Stimulated activated effector memory CD8-positive, alpha-beta T cell treated with anti-CD3 and anti-CD28 coated beads, Interleukin-12 subunit alpha, Interleukin-12 subunit beta, amount 100 ng/mL, for 72 hours (primary cell): ENCODE results near the gene SOX12.
"Not testable (repeated sequence)": the region's sequence is repeated elsewhere in the genome, so short reads cannot be mapped to it uniquely, and the experiment has no call there.

ENCODE experiments used
- ATAC-seq: fragments of 150-1000 bp; cut with Tn5 transposase; 2 replicates; pipeline ENCODE4 v1.10.0; 2021
- DNase-seq, 2 donors: peaks; one replicate each; pipeline ENCODE4 v3.0.0; 2021 to 2022; ENCODE audit warnings: low spot score in 2 of 2
- H3K27ac Mint-ChIP-seq: one replicate; pipeline ENCODE4 v1.8.0; 2022; ENCODE audit warnings: mild to moderate bottlenecking, mixed read lengths
- H3K36me3 Mint-ChIP-seq: one replicate; pipeline ENCODE4 v1.8.0; 2022; ENCODE audit warnings: mild to moderate bottlenecking, mixed read lengths
- H3K4me1 Mint-ChIP-seq: one replicate; pipeline ENCODE4 v1.8.0; 2022; ENCODE audit warnings: mixed read lengths
- H3K4me3 Mint-ChIP-seq: one replicate; pipeline ENCODE4 v1.8.0; 2022; ENCODE audit warnings: mild to moderate bottlenecking, mixed read lengths
- H3K9me3 Mint-ChIP-seq: one replicate; pipeline ENCODE4 v1.8.0; 2022; ENCODE audit warnings: mixed read lengths

SOX12 gene

DNA sequence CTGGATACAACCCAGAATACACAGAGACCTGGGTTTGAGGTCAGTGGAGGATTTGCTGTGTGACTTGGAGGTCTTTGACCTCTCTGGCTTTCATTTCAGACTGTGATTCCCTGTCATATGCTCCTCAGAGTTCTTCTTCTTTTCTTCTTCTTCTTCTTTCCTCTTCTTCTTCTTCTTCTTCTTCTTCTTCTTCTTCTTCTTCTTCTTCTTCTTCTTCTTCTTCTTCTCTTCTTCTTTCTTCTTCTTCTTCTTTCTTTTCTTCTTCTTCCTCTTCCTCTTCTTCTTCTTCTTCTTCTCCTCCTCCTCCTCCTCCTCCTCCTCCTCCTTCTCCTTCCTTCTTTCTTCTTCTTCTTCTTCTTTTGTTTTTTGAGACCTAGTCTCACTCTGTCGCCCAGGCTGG is 10.7 kb downstream of the SOX12 start:
- H3K36me3 Mint-ChIP-seq, ATAC-seq, DNase-seq, H3K4me3 Mint-ChIP-seq, H3K4me1 Mint-ChIP-seq, H3K9me3 Mint-ChIP-seq, H3K27ac Mint-ChIP-seq: not testable (repeated sequence)

GRCh38 chr20:341682-342081 is 16.3 kb downstream of the SOX12 start:
- peaks cover 3% of the 10 kb centered on the region for H3K9me3 Mint-ChIP-seq
- peak overlapping the region; percentile 21 for H3K27ac Mint-ChIP-seq
- H3K36me3 Mint-ChIP-seq = peaks cover 5% of the 10 kb centered on the region
- DNase-seq (no peak), ATAC-seq (peak; percentile 97)
- H3K4me1 Mint-ChIP-seq = peaks cover 13% of the 10 kb centered on the region
- no peak overlapping the region for H3K4me3 Mint-ChIP-seq

DNA sequence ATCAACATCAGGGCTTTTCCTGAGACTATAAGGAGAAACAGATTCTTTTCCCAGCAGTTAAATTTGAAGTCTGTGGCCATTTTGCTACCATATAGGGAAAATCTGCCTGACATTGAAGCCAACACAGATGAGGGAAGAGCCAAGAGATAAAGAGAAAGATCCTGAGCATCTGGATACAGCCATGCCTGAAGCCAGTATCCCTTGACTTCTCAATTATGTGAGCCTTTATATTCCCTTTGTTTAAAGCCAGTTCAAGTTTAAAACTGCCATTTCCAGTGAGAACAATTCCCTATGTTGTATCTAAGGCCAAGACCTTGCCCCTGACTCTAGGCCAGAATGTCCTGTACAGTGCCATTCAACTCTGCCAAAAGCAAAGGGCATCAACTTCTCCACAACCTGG is 17.8 kb downstream of the SOX12 start:
- Mint-ChIP-seq H3K4me3 (no peak overlapping the region), H3K9me3 (peaks cover 3% of the 10 kb centered on the region), H3K36me3 (peaks cover 7% of the 10 kb centered on the region), H3K27ac (no peak overlapping the region), H3K4me1 (peaks cover 16% of the 10 kb centered on the region)
- DNase-seq = no peak
- no peak for ATAC-seq

DNA sequence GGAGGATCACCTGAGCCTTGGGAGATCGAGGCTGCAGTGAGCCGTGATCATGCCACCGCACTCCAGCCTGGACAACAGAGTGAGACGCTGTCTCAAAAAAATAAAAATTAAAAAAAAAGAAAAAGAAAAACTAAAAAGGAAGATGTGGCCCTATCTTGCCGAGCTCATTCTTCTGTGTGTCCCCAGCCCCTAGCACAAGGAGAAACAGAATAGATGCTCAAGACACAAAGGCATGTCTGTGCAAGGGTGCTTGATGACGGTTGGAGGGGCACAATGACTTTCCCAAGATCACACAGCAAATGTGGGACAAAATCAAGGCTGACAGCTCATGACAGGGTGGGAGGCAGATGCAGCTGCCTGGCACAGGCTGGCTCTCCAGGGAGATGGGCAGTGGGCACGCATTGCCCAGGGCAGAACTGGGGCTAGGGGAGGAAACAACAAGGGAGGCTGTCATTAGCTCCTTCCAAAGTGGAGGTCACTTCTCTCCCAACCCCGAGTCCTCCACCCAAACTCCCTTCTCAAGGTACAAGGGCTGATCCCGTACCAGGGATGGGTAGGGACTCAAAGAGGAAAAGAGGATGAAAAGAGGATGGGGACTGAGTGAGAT is 20.8 kb downstream of the SOX12 start:
- no peak for DNase-seq
- Mint-ChIP-seq H3K27ac (peak overlapping the region; percentile 90), H3K4me3 (peak overlapping the region; percentile 78), H3K36me3 (peaks cover 11% of the 10 kb centered on the region), H3K4me1 (peaks cover 22% of the 10 kb centered on the region), H3K9me3 (peaks cover 3% of the 10 kb centered on the region)
- ATAC-seq = no peak

DNA sequence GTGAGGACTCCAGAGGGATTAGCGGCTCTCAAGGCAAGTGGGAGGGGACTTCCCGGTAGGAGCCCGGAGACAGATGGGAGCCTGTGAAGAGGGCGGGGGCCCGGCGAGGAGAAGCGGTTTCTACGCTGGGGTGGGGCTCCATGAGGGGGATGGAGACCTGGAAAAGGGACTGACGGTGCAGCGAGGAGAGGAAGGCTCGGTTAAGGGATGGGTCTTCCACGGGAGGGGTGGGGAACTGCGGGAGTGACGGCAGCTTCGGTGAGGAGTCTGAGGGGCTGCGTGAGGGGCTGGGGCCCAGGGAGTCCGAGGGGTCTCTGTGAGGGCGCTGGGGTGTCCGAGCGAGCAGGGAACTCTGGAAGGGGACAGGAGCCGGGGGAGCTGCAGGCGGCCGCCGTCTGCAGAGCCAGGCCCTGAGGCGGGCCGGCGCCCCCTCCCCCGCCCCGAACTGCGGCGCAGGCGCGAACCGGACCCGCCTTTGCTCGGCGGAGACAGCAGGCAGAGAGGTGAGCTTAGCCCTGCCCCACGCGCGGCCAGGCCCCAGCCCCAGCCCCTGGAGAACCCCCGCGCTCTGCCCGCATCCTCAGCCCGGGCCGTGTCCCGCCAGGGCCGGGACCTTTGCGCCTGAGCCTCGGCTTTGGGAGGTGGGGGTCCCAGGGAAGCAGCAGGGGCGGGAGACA is 21.4 kb downstream of the SOX12 start, which contains the start of gene NRSN2:
NRSN2 (plus strand) TSS at position 472 of the 677 bp plus-strand sequence. CDS start 2,533 bp downstream, outside the sequence.
- DNase-seq = no peak
- ATAC-seq = peak; percentile 41
- peak within 1 kb of the TSS; percentile 78 for H3K4me3 Mint-ChIP-seq

DNA sequence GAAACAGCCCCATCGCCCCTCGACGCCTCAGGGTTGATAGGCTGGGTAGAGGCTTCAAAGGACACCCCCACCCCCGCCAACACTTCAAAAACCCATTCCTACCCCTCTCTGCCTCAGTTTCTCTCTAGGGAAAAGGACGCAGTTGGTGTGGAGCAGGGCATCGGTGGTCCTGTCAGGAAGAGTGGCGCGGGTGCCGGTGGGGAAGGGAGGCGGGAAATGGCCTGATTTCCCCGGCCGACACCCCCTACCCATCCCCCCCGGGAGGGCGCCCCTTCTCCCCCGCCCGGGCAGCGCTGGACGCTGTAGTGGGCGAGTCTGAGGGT is 21.9 kb downstream of the SOX12 start:
- H3K4me3 Mint-ChIP-seq = peak overlapping the region; percentile 78
- no peak for ATAC-seq

More for the DNA sequence above, 21.4 kb downstream of the SOX12 start, which contains the start of gene NRSN2:
- peak within 1 kb of the TSS; percentile 90 for H3K27ac Mint-ChIP-seq
- H3K36me3 Mint-ChIP-seq = peaks cover 11% of the 10 kb centered on the region
- peaks cover 19% of the 10 kb centered on the region for H3K4me1 Mint-ChIP-seq
- peaks cover 1% of the 10 kb centered on the region for H3K9me3 Mint-ChIP-seq

DNA sequence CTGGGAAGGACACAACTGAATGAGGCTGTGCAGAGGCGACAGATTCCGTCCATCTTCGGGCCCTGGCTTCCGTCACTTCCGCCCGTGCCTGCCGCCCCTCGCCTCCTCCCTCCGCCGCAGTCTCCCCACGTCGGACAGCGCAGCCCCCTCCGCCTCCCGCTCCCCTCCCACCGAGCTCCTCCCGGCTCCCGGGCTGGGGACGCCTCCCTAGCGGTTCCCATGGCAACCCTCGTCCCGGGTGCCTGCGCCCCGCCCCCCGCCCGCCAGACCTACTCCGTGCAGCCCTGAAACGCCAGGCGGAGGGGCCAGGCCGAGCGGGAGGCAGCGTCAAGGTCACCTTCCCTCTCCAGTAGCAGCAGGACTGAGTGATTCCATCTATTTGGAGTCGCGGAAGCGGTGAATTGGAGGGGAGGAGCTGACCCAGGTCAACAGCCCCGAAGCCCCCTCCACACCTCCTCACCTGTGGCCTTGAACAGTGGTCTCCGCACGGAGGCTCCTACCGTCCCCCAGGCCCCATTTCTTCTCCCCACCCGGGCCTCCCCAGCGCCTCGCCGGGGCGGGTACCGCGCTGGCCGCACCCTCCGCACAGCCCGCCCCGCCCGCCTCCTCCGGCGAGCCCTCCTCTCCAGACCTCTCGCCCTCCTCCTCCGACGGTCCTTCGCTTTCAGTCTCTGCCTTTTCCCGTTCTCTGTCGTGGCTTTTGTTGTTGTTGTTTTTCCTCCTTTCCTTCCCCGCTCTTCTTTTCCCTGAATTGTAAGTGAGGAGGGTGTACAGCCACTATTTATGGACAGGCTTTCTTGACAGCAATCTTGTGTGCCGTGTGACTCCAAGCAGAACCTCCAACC is 22.5 kb downstream of the SOX12 start:
- peak overlapping the region; percentile 67 for H3K27ac Mint-ChIP-seq
- DNase-seq (peak; percentile 50 to 85), ATAC-seq (peak; percentile 88)
- no peaks in the 10 kb centered on the region for H3K9me3 Mint-ChIP-seq
- H3K36me3 Mint-ChIP-seq = peaks cover 11% of the 10 kb centered on the region
- peaks cover 16% of the 10 kb centered on the region for H3K4me1 Mint-ChIP-seq
- peak overlapping the region; percentile 78 for H3K4me3 Mint-ChIP-seq

More for the DNA sequence above, 21.9 kb downstream of the SOX12 start:
- Mint-ChIP-seq H3K9me3 (no peaks in the 10 kb centered on the region), H3K36me3 (peaks cover 11% of the 10 kb centered on the region), H3K27ac (peak overlapping the region; percentile 67), H3K4me1 (peaks cover 16% of the 10 kb centered on the region)
- no peak for DNase-seq

- ATAC-seq = no peak
- H3K4me1 Mint-ChIP-seq = peaks cover 16% of the 10 kb centered on the region
- peak overlapping the region; percentile 67 for H3K27ac Mint-ChIP-seq
- H3K36me3 Mint-ChIP-seq = peaks cover 11% of the 10 kb centered on the region
- no peak for DNase-seq
- H3K4me3 Mint-ChIP-seq = peak overlapping the region; percentile 78
- H3K9me3 Mint-ChIP-seq = no peaks in the 10 kb centered on the region
These were observed 23.9 kb downstream of the SOX12 start for GRCh38 chr20:348972-349841.

- ATAC-seq (no peak), DNase-seq (no peak)
- Mint-ChIP-seq H3K36me3 (peaks cover 3% of the 10 kb centered on the region), H3K27ac (no peak overlapping the region), H3K4me1 (peaks cover 12% of the 10 kb centered on the region), H3K9me3 (no peaks in the 10 kb centered on the region), H3K4me3 (no peak overlapping the region)
These were observed 27.8 kb downstream of the SOX12 start for GRCh38 chr20:353166-353565.

DNA sequence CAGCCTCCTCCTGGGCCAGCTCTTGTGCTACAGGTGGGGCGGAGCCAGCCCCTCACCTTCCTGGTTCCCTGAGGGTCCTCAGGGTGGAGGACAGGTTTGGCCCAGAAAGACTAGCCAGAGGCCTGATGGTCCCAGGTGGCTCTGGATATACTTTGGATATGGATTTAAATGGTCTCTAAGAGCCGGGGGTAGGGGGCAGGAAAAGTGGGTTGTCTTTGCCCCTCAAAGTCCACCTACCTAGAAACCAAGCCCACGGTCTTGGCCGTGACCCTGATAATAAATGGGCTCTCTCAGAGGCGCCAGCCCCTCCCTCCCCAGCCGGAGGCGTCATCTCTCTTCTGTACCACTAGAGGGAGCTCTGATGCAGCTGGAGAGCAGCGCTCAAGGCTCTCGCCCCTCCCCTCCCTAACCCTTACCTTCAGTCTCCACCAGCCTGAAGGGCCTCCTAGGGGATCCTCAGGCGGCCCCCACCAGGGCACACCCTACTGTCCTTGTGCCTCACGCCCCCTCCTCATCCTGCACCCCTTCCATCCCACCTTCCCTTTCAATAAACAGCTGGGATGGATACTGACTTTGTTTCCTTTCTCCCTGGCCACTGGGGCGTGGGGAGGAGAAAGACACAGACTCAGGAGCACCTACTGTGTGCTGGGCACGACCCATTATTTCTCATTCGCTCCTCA is 29.1 kb downstream of the SOX12 start:
- Mint-ChIP-seq H3K4me3 (no peak overlapping the region), H3K27ac (no peak overlapping the region), H3K36me3 (no peaks in the 10 kb centered on the region), H3K9me3 (no peaks in the 10 kb centered on the region), H3K4me1 (peaks cover 6% of the 10 kb centered on the region)
- ATAC-seq = peak; percentile 96
- DNase-seq = peak; percentile 74 to 91

GRCh38 chr20:356154-356553 is 30.8 kb downstream of the SOX12 start:
- ATAC-seq, H3K4me3 Mint-ChIP-seq, H3K36me3 Mint-ChIP-seq, DNase-seq, H3K9me3 Mint-ChIP-seq, H3K4me1 Mint-ChIP-seq, H3K27ac Mint-ChIP-seq: not testable (repeated sequence)

- H3K9me3 Mint-ChIP-seq = no peaks in the 10 kb centered on the region
- H3K27ac Mint-ChIP-seq = no peak overlapping the region
- H3K4me3 Mint-ChIP-seq = no peak overlapping the region
- DNase-seq (no peak), ATAC-seq (no peak)
- no peaks in the 10 kb centered on the region for H3K36me3 Mint-ChIP-seq
- H3K4me1 Mint-ChIP-seq = peaks cover 6% of the 10 kb centered on the region
These were observed 31.4 kb downstream of the SOX12 start for GRCh38 chr20:356745-357144.

DNA sequence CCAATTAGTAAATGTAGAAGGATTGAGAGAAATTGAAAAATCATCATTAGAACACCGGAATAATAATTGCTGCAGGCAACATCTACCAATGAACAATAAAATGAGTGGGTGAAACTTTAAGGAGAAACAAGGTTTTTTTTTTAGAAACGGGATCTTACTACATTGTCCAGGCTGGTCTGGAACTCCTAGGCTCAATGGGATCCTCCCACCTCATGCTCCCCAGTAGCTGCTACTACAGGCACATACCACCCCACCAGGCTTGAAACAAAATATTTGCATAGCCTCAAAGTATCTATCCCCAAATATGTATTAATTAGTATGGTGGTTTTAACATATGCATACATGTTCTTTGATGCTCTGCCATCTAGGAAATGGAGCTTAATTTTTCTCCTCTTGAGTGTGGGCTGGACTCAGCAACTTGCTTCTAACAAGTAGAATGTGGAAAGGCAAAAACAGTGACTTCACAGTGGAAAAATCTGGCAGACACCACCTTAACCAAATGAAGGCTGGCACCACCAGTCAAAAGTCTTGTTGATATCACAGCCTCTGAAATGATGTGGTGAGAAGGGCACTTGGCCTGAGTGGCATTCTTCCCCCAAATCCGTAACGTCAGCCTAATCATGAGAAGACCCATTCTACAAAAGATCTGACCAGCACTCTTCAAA is 33.7 kb downstream of the SOX12 start:
- peaks cover 12% of the 10 kb centered on the region for H3K4me1 Mint-ChIP-seq
- no peaks in the 10 kb centered on the region for H3K36me3 Mint-ChIP-seq
- H3K27ac Mint-ChIP-seq = peak overlapping the region; percentile 58
- ATAC-seq (no peak), DNase-seq (no peak)
- no peak overlapping the region for H3K4me3 Mint-ChIP-seq
- H3K9me3 Mint-ChIP-seq = no peaks in the 10 kb centered on the region

GRCh38 chr20:361561-361960 is 36.2 kb downstream of the SOX12 start:
- Mint-ChIP-seq H3K36me3 (no peaks in the 10 kb centered on the region), H3K9me3 (no peaks in the 10 kb centered on the region), H3K4me3 (no peak overlapping the region), H3K4me1 (peaks cover 18% of the 10 kb centered on the region), H3K27ac (no peak overlapping the region)
- ATAC-seq = no peak
- no peak for DNase-seq
